ENCODE data around the gene CACNA1H. TPM values are rescaled to one million over a fixed set of nuclear protein-coding genes. Genes with fewer than 3 reads are reported as not detected.

The CACNA1H gene
- polyA plus RNA-seq, 6 donors from 2014 or later: not detected

GRCh38 chr16:1256874-1257322 is 104.0 kb downstream of the CACNA1H start:
- ATAC-seq (ENCODE audit: low read depth in 2 of 2) (no peak), DNase-seq (no peak)
- Mint-ChIP-seq H3K4me3 (no peak overlapping the region), H3K36me3 (no peaks in the 10 kb centered on the region), H3K27me3 (peaks cover 1 to 44% (median 18%) of the 10 kb centered on the region in 3 donors), H3K9me3 (no peaks in the 10 kb centered on the region), H3K4me1 (peaks cover 6% of the 10 kb centered on the region in 3 donors), H3K27ac (no peak overlapping the region)

DNA sequence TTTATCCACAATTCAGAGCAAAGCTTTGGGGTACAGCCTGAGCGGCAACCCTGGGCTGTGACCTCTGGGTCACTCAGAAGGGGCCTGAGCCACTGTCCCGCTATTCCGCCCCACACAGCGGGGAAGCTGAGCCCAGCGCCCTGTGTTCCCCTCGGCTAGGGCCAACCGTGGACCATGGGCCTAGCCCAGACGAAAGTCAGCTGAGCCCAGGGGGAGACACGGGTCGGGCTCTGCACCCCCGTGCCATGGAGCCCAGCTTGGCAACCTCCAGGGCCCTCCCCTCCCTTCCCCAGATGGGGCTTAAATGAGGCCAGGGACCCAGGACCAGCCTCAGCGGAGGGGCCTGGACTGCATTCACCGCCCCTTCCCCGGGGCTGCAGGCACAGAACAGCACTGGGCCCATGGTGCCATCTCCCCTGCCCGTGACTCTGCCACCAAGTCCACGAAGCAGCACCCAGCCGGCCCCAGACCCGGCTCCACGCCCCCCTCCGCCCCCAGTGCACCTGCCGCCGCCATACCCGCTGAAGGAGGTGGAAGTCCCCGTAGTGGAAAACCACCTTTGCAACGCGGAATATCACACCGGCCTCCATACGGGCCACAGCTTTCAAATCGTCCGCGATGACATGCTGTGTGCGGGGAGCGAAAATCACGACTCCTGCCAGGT is 104.8 kb downstream of the CACNA1H start:
- H3K27ac Mint-ChIP-seq: no peak overlapping the region
- H3K27me3 Mint-ChIP-seq: peaks cover 4 to 52% (median 26%) of the 10 kb centered on the region in 3 donors
- no peaks in the 10 kb centered on the region for H3K36me3 Mint-ChIP-seq
- H3K4me1 Mint-ChIP-seq: peaks cover 6% of the 10 kb centered on the region in 3 donors
- H3K9me3 Mint-ChIP-seq: no peaks in the 10 kb centered on the region
- H3K4me3 Mint-ChIP-seq: no peak overlapping the region
- ATAC-seq (ENCODE audit: low read depth in 2 of 2) (no peak), DNase-seq (no peak)

- H3K9me3 Mint-ChIP-seq: no peaks in the 10 kb centered on the region
- no peak overlapping the region for H3K27ac Mint-ChIP-seq
- no peaks in the 10 kb centered on the region for H3K36me3 Mint-ChIP-seq
- DNase-seq (no peak), ATAC-seq (ENCODE audit: low read depth in 2 of 2) (no peak)
- H3K4me1 Mint-ChIP-seq: peaks cover 6% of the 10 kb centered on the region in 3 donors
- H3K4me3 Mint-ChIP-seq: no peak overlapping the region
- peaks cover 4 to 53% (median 26%) of the 10 kb centered on the region in 3 donors for H3K27me3 Mint-ChIP-seq
Measured at GRCh38 chr16:1258225-1258600, 105.3 kb downstream of the CACNA1H start.

GRCh38 chr16:1258906-1259759 is 106.2 kb downstream of the CACNA1H start:
- Mint-ChIP-seq H3K4me1 (peaks cover 6% of the 10 kb centered on the region in 3 donors), H3K9me3 (peaks cover 0 to under 1% (median 0%) of the 10 kb centered on the region in 7 donors), H3K27ac (peak overlapping the region in 2 of 6 donors; percentile 33 to 56), H3K4me3 (peak overlapping the region in 4 of 8 donors; percentile 32 to 59 (median 48)), H3K36me3 (no peaks in the 10 kb centered on the region), H3K27me3 (peaks cover 5 to 53% (median 26%) of the 10 kb centered on the region in 3 donors)
- ATAC-seq (ENCODE audit: low read depth in 2 of 2): no peak
- DNase-seq: no peak

- Mint-ChIP-seq H3K4me1 (peaks cover 6 to 10% (median 6%) of the 10 kb centered on the region in 3 donors), H3K9me3 (peaks cover 0 to 5% (median 0%) of the 10 kb centered on the region in 7 donors), H3K27me3 (peaks cover 10 to 53% (median 26%) of the 10 kb centered on the region in 3 donors), H3K4me3 (no peak overlapping the region), H3K36me3 (no peaks in the 10 kb centered on the region), H3K27ac (no peak overlapping the region)
- no peak for DNase-seq
- ATAC-seq (ENCODE audit: low read depth in 2 of 2): no peak
Measured at GRCh38 chr16:1259760-1260068, 106.8 kb downstream of the CACNA1H start.

- no peak for ATAC-seq (ENCODE audit: low read depth in 2 of 2)
- Mint-ChIP-seq H3K4me1 (peaks cover 6 to 10% (median 6%) of the 10 kb centered on the region in 3 donors), H3K27ac (peak overlapping the region in 1 of 6 donors; percentile 82), H3K27me3 (peaks cover 10 to 53% (median 26%) of the 10 kb centered on the region in 3 donors), H3K36me3 (no peaks in the 10 kb centered on the region), H3K4me3 (no peak overlapping the region), H3K9me3 (peaks cover 0 to 5% (median 0%) of the 10 kb centered on the region in 7 donors)
- DNase-seq: no peak
Measured at GRCh38 chr16:1260101-1260680, 107.3 kb downstream of the CACNA1H start.

- Mint-ChIP-seq H3K4me1 (peaks cover 6 to 10% (median 6%) of the 10 kb centered on the region in 3 donors), H3K27me3 (peaks cover 12 to 54% (median 26%) of the 10 kb centered on the region in 3 donors), H3K27ac (no peak overlapping the region), H3K36me3 (no peaks in the 10 kb centered on the region), H3K4me3 (no peak overlapping the region), H3K9me3 (peaks cover 0 to 5% (median 0%) of the 10 kb centered on the region in 7 donors)
- DNase-seq: no peak
- peak in 1 of 2 donors; percentile 53 for ATAC-seq (ENCODE audit: low read depth in 2 of 2)
Measured at GRCh38 chr16:1261131-1261892, 108.4 kb downstream of the CACNA1H start.

DNA sequence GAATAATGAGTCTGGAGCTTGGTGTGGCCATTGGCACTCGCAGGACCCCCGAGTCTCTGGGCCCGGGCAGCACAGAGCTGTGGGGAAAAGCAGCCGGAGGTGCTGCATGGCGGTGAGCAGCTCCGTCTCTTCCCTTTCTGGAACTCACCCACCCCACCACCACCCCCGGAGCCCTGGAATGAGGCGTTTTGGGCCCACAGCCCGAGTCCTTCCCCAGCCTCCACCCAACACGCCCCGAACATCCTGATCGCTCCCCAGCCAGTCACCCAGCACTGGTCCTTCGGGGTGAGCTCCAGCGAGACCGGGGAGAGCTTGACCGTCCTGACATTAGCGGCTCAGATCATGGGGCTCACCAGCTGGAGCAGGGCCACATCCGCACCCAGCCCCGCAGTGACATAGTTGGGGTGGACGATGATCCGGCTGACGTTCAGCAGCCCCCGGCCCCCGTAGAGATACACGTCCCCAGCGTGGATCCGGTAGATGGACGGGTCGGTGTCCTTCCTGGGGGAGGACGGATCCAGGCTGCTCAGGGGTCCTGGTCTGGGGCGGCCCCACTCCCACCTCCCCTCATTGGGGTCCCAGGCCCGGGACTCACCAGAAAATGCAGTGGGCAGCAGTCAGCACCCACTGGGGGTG is 109.4 kb downstream of the CACNA1H start:
- Mint-ChIP-seq H3K4me1 (peaks cover 6 to 10% (median 6%) of the 10 kb centered on the region in 3 donors), H3K9me3 (peaks cover 0 to 5% (median 0%) of the 10 kb centered on the region in 7 donors), H3K27me3 (peaks cover 14 to 50% (median 26%) of the 10 kb centered on the region in 3 donors), H3K36me3 (no peaks in the 10 kb centered on the region), H3K4me3 (no peak overlapping the region), H3K27ac (no peak overlapping the region)
- DNase-seq (no peak), ATAC-seq (ENCODE audit: low read depth in 2 of 2) (no peak)

- DNase-seq (no peak), ATAC-seq (ENCODE audit: low read depth in 2 of 2) (no peak)
- Mint-ChIP-seq H3K4me3 (no peak overlapping the region), H3K9me3 (peaks cover 0 to 5% (median 0%) of the 10 kb centered on the region in 7 donors), H3K4me1 (peaks cover 6 to 10% (median 6%) of the 10 kb centered on the region in 3 donors), H3K27me3 (peaks cover 14 to 48% (median 26%) of the 10 kb centered on the region in 3 donors), H3K27ac (no peak overlapping the region), H3K36me3 (no peaks in the 10 kb centered on the region)
Measured at GRCh38 chr16:1262846-1263221, 109.9 kb downstream of the CACNA1H start.

GRCh38 chr16:1263591-1264344 is 110.9 kb downstream of the CACNA1H start:
- no peak for DNase-seq
- Mint-ChIP-seq H3K27ac (no peak overlapping the region), H3K27me3 (peaks cover 14 to 40% (median 23%) of the 10 kb centered on the region in 3 donors), H3K36me3 (no peaks in the 10 kb centered on the region), H3K4me1 (peaks cover 5 to 10% (median 6%) of the 10 kb centered on the region in 3 donors), H3K9me3 (peaks cover 0 to 5% (median 0%) of the 10 kb centered on the region in 7 donors), H3K4me3 (no peak overlapping the region)
- ATAC-seq (ENCODE audit: low read depth in 2 of 2): no peak

DNA sequence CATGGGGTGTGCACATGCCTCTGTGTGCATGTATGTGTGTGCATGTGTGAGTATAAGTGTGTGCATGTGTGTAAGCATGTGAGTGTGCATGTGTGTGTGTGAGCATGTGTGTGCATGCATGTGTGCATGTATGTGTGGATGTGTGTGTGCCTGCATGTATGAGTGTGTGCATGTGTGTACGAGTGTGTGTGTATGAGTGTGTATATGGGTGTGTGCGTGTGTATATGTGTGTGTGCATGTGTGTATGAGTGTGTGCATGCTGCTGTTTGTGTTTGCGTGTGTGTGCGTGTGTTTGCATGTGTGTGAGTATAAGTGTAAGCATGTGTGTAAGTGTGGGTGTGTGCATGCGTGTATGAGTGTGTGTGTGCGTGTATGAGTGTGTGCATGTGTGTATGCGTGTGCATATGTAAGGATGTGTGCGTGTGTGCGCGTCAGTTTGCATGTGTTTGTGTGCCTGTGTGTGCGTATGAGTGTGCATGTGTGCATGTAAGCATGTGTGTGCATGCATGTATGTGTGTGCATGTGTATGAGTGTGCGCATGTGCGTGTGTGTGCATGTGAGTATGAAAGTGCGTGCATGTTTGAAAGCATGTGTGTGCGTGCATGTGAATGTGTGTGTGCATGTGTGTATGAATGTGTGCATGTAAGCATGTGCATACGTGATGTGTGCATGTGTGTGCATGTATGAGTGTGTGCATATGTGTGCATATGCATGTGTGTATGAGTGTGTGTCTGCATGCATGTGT is 111.6 kb downstream of the CACNA1H start:
- Mint-ChIP-seq H3K4me1 (peaks cover 0 to 4% (median 1%) of the 10 kb centered on the region in 3 donors), H3K27me3 (peaks cover 18 to 34% (median 19%) of the 10 kb centered on the region in 3 donors), H3K36me3 (no peaks in the 10 kb centered on the region)

More for the DNA sequence above, 111.6 kb downstream of the CACNA1H start:
- no peak for DNase-seq
- peak overlapping the region in 1 of 8 donors; percentile 73 for H3K4me3 Mint-ChIP-seq
- peaks cover 0 to 5% (median 0%) of the 10 kb centered on the region in 7 donors for H3K9me3 Mint-ChIP-seq
- no peak for ATAC-seq (ENCODE audit: low read depth in 2 of 2)
- H3K27ac Mint-ChIP-seq: no peak overlapping the region

All from naive B cell (primary cell).